ENCODE results near the gene FOXC1. TPM values are rescaled to one million over a fixed set of nuclear protein-coding genes. Genes with fewer than 3 reads are reported as not detected.
A peak's percentile ranks its signal among the peaks of the same experiment; 100 is the strongest.

FOXC1 gene
- total and polyA plus RNA-seq, 10 of the 15 experiments (the other 5 are each of a cell fraction or from before 2014, with no cell fraction given) = 0.13 to 1.5 (median 0.48) TPM; not detected in 2

- intact Hi-C loops (cut with micrococcal nuclease; ENCODE audit: unreplicated experiment) (loop anchor here (2.0 to 10.0 kb wide), 2 partner anchors 169 to 749 kb away; no protein-coding TSS in a partner anchor), in situ Hi-C loops (cut with MboI) (loop anchor here (5.0 kb wide), 1 partner anchor 586 kb away; no protein-coding TSS in a partner anchor)
- SMC1A ChIA-PET (ENCODE audit: uncharacterized antibody, unreplicated experiment) = interaction anchor here (0.6 to 2.1 kb wide), 8 partner anchors 10 to 1086 kb away, joined by 3 to 16 read pairs (median 3); no protein-coding TSS in a partner anchor
- Histone ChIP-seq H3K36me3 (ENCODE audit: control insufficient read depth in 2 of 2, insufficient read depth in 2 of 2, low read length in 1 of 2) (no peaks in the 10 kb centered on the region), H3K4me3 (no peak overlapping the region), H3K27ac (ENCODE audit: control insufficient read depth, insufficient read depth) (no peak overlapping the region), H3K9me3 (replicated peaks; ENCODE audit: control insufficient read depth, insufficient read depth, low read length) (no peaks in the 10 kb centered on the region), H3K9ac (ENCODE audit: control insufficient read depth, insufficient read depth, low read length) (no peak overlapping the region), H4K20me1 (ENCODE audit: control insufficient read depth, insufficient read depth) (0 out of 2 replicates have a peak, but pooled peaks cover 3% of the 10 kb centered on the region), H3K4me1 (ENCODE audit: control insufficient read depth, insufficient read depth, low read length) (peaks cover 10% of the 10 kb centered on the region), H3K4me2 (ENCODE audit: control insufficient read depth, insufficient read depth) (peak overlapping the region; percentile 77; the same call in 1 of the 2 replicates), H3K79me2 (ENCODE audit: control insufficient read depth, insufficient read depth, low read length) (no peaks in the 10 kb centered on the region), H3K27me3 (replicated peaks in 1 of 2; ENCODE audit: control insufficient read depth in 2 of 2, insufficient read depth in 2 of 2, low read length in 1 of 2) (peaks cover 29 to 49% of the 10 kb centered on the region in 2 experiments), H2AFZ (ENCODE audit: control insufficient read depth, low read depth, low read length) (no peak overlapping the region)
- CTCF ChIA-PET = interaction anchor here (0.7 to 3.4 kb wide), 12 partner anchors 9 to 748 kb away, joined by 3 to 25 read pairs (median 4); no protein-coding TSS in a partner anchor
- WGBS (ENCODE audit: insufficient coverage, insufficient replicate concordance, low lambda C conversion rate, missing lambda C conversion rate) = 8% methylated on average over 26 of the region's 26 CpGs
- FAIRE-seq = peak; percentile 56
- no peak for ATAC-seq
- RAD21 ChIA-PET (ENCODE audit: unreplicated experiment) = interaction anchor here (0.9 to 1.8 kb wide), 4 partner anchors 10 to 1029 kb away, joined by 3 to 6 read pairs (median 4); no protein-coding TSS in a partner anchor
- TF ChIP-seq SUZ12 (IDR thresholded peaks at IDR 0.05; ENCODE audit: unreplicated experiment) (peak; percentile 60), WRNIP1 (IDR thresholded peaks at IDR 0.05; ENCODE audit: borderline replicate concordance, low read depth, low read length) (no peak), ASH2L (IDR thresholded peaks at IDR 0.05; ENCODE audit: borderline replicate concordance, low read depth) (no peak), RUNX3 (IDR thresholded peaks at IDR 0.05; ENCODE audit: low read length) (no peak), NRF1 (conservative IDR thresholded peaks at IDR 0.05; ENCODE audit: low read depth, low read length) (no peak), BCL11A (IDR thresholded peaks at IDR 0.05; ENCODE audit: low read depth, low read length) (no peak), USF1 (IDR thresholded peaks at IDR 0.05; ENCODE audit: borderline replicate concordance, extremely low read length, insufficient read depth, low read depth, low read length) (no peak), EZH2 (IDR thresholded peaks at IDR 0.05; ENCODE audit: borderline replicate concordance, control insufficient read depth, low read depth, low read length) (0 out of 2 replicates have a peak, but pooled peaks have one; percentile 16), SREBF1 (IDR thresholded peaks at IDR 0.05; ENCODE audit: low read length) (no peak), BHLHE40 (IDR thresholded peaks at IDR 0.05; ENCODE audit: borderline replicate concordance in 1 of 2, low read depth in 2 of 2, low read length in 1 of 2) (no peak)
- BruUV-seq (replicated peaks) = no TSS peak
- POLR2A ChIA-PET = no interaction called here
- no peak for DNase-seq (ENCODE audit: low read depth, low spot score)
Observed at GRCh38 chr6:1605893-1606779, 3.6 kb upstream of the FOXC1 start.

Data from GM12878 (cell line).